ENCODE results near the gene PTRHD1. TPM values are rescaled to one million over a fixed set of nuclear protein-coding genes. Genes with fewer than 3 reads are reported as not detected.

PTRHD1 gene
- total RNA-seq, 1 experiment from 2014 or later = 51.0 TPM

- DNase-seq (ENCODE audit: low read depth in 1 of 2, low spot score in 2 of 2) = peak in 1 of 2 experiments; percentile 45
- Histone ChIP-seq H3K27ac (no peak overlapping the region), H3K4me1 (replicated peaks) (peaks cover 7% of the 10 kb centered on the region), H3K27me3 (replicated peaks) (no peaks in the 10 kb centered on the region), H3K36me3 (peaks cover 54% of the 10 kb centered on the region), H3K9me3 (replicated peaks) (no peaks in the 10 kb centered on the region), H3K4me3 (no peak overlapping the region)
Measured at GRCh38 chr2:24824966-24825882, 32.0 kb upstream of the PTRHD1 start.

- Histone ChIP-seq H3K4me3 (no peak overlapping the region), H3K9me3 (replicated peaks) (no peaks in the 10 kb centered on the region), H3K27ac (no peak overlapping the region), H3K27me3 (replicated peaks) (no peaks in the 10 kb centered on the region), H3K36me3 (peaks cover 63% of the 10 kb centered on the region), H3K4me1 (replicated peaks) (peaks cover 7% of the 10 kb centered on the region)
- DNase-seq (ENCODE audit: low read depth in 1 of 2, low spot score in 2 of 2) = peak in 1 of 2 experiments; percentile 38
Measured at GRCh38 chr2:24824071-24824588, 30.9 kb upstream of the PTRHD1 start.

GRCh38 chr2:24822049-24822706 is 29.0 kb upstream of the PTRHD1 start:
- no peak overlapping the region for H3K4me3 ChIP-seq
- no peaks in the 10 kb centered on the region for H3K27me3 ChIP-seq (replicated peaks)
- no peak for DNase-seq (ENCODE audit: low read depth in 1 of 2, low spot score in 2 of 2)
- peaks cover 75% of the 10 kb centered on the region for H3K36me3 ChIP-seq
- no peaks in the 10 kb centered on the region for H3K9me3 ChIP-seq (replicated peaks)
- no peak overlapping the region for H3K27ac ChIP-seq
- peaks cover under 1% of the 10 kb centered on the region for H3K4me1 ChIP-seq (replicated peaks)

GRCh38 chr2:24821433-24821891 is 28.3 kb upstream of the PTRHD1 start:
- DNase-seq (ENCODE audit: low read depth in 1 of 2, low spot score in 2 of 2) = no peak
- no peaks in the 10 kb centered on the region for H3K9me3 ChIP-seq (replicated peaks)
- H3K27me3 ChIP-seq (replicated peaks) = no peaks in the 10 kb centered on the region
- H3K27ac ChIP-seq = no peak overlapping the region
- H3K36me3 ChIP-seq = peaks cover 77% of the 10 kb centered on the region
- H3K4me1 ChIP-seq (replicated peaks) = peaks cover 7% of the 10 kb centered on the region
- H3K4me3 ChIP-seq = no peak overlapping the region

GRCh38 chr2:24820598-24821432 is 27.6 kb upstream of the PTRHD1 start:
- Histone ChIP-seq H3K9me3 (replicated peaks) (no peaks in the 10 kb centered on the region), H3K27me3 (replicated peaks) (no peaks in the 10 kb centered on the region), H3K27ac (no peak overlapping the region), H3K4me1 (replicated peaks) (peaks cover 12% of the 10 kb centered on the region), H3K4me3 (no peak overlapping the region), H3K36me3 (peaks cover 84% of the 10 kb centered on the region)
- no peak for DNase-seq (ENCODE audit: low read depth in 1 of 2, low spot score in 2 of 2)

- Histone ChIP-seq H3K27ac (no peak overlapping the region), H3K36me3 (peaks cover 91% of the 10 kb centered on the region), H3K27me3 (replicated peaks) (no peaks in the 10 kb centered on the region), H3K9me3 (replicated peaks) (no peaks in the 10 kb centered on the region), H3K4me1 (replicated peaks) (peaks cover 12% of the 10 kb centered on the region), H3K4me3 (no peak overlapping the region)
- no peak for DNase-seq (ENCODE audit: low read depth in 1 of 2, low spot score in 2 of 2)
Measured at GRCh38 chr2:24820175-24820513, 27.0 kb upstream of the PTRHD1 start.

GRCh38 chr2:24819442-24820174 is 26.4 kb upstream of the PTRHD1 start:
- no peaks in the 10 kb centered on the region for H3K27me3 ChIP-seq (replicated peaks)
- no peak overlapping the region for H3K27ac ChIP-seq
- H3K4me1 ChIP-seq (replicated peaks) = peaks cover 12% of the 10 kb centered on the region
- peaks cover 92% of the 10 kb centered on the region for H3K36me3 ChIP-seq
- DNase-seq (ENCODE audit: low read depth in 1 of 2, low spot score in 2 of 2) = no peak
- no peaks in the 10 kb centered on the region for H3K9me3 ChIP-seq (replicated peaks)
- H3K4me3 ChIP-seq = no peak overlapping the region

GRCh38 chr2:24818721-24819167 is 25.6 kb upstream of the PTRHD1 start:
- peaks cover 94% of the 10 kb centered on the region for H3K36me3 ChIP-seq
- H3K27ac ChIP-seq = no peak overlapping the region
- H3K4me1 ChIP-seq (replicated peaks) = peaks cover 12% of the 10 kb centered on the region
- H3K27me3 ChIP-seq (replicated peaks) = no peaks in the 10 kb centered on the region
- DNase-seq (ENCODE audit: low read depth in 1 of 2, low spot score in 2 of 2) = no peak
- no peak overlapping the region for H3K4me3 ChIP-seq
- H3K9me3 ChIP-seq (replicated peaks) = no peaks in the 10 kb centered on the region

- DNase-seq (ENCODE audit: low read depth in 1 of 2, low spot score in 2 of 2) = peak; percentile 60 to 65
- Histone ChIP-seq H3K4me3 (no peak overlapping the region), H3K27me3 (replicated peaks) (no peaks in the 10 kb centered on the region), H3K27ac (peak overlapping the region; percentile 61), H3K9me3 (replicated peaks) (no peaks in the 10 kb centered on the region), H3K36me3 (peaks cover 86% of the 10 kb centered on the region), H3K4me1 (replicated peaks) (peaks cover 12% of the 10 kb centered on the region)
Measured at GRCh38 chr2:24816884-24817283, 23.7 kb upstream of the PTRHD1 start.

- Histone ChIP-seq H3K4me3 (no peak overlapping the region), H3K9me3 (replicated peaks) (no peaks in the 10 kb centered on the region), H3K27ac (peak overlapping the region; percentile 61), H3K36me3 (peaks cover 86% of the 10 kb centered on the region), H3K27me3 (replicated peaks) (no peaks in the 10 kb centered on the region), H3K4me1 (replicated peaks) (peaks cover 12% of the 10 kb centered on the region)
- no peak for DNase-seq (ENCODE audit: low read depth in 1 of 2, low spot score in 2 of 2)
Measured at GRCh38 chr2:24816404-24816803, 23.2 kb upstream of the PTRHD1 start.

GRCh38 chr2:24815171-24815570 is 22.0 kb upstream of the PTRHD1 start:
- peaks cover 12% of the 10 kb centered on the region for H3K4me1 ChIP-seq (replicated peaks)
- DNase-seq (ENCODE audit: low read depth in 1 of 2, low spot score in 2 of 2) = no peak
- H3K36me3 ChIP-seq = peaks cover 75% of the 10 kb centered on the region
- no peaks in the 10 kb centered on the region for H3K9me3 ChIP-seq (replicated peaks)
- no peak overlapping the region for H3K27ac ChIP-seq
- H3K4me3 ChIP-seq = no peak overlapping the region
- H3K27me3 ChIP-seq (replicated peaks) = no peaks in the 10 kb centered on the region

GRCh38 chr2:24814516-24814915 is 21.3 kb upstream of the PTRHD1 start:
- Histone ChIP-seq H3K4me1 (replicated peaks) (peaks cover 12% of the 10 kb centered on the region), H3K27ac (no peak overlapping the region), H3K4me3 (no peak overlapping the region), H3K27me3 (replicated peaks) (no peaks in the 10 kb centered on the region), H3K9me3 (replicated peaks) (no peaks in the 10 kb centered on the region), H3K36me3 (peaks cover 70% of the 10 kb centered on the region)
- DNase-seq (ENCODE audit: low read depth in 1 of 2, low spot score in 2 of 2) = no peak

- H3K27me3 ChIP-seq (replicated peaks) = no peaks in the 10 kb centered on the region
- peaks cover 62% of the 10 kb centered on the region for H3K36me3 ChIP-seq
- H3K4me1 ChIP-seq (replicated peaks) = peaks cover 12% of the 10 kb centered on the region
- no peak overlapping the region for H3K4me3 ChIP-seq
- H3K27ac ChIP-seq = no peak overlapping the region
- DNase-seq (ENCODE audit: low read depth in 1 of 2, low spot score in 2 of 2) = no peak
- no peaks in the 10 kb centered on the region for H3K9me3 ChIP-seq (replicated peaks)
Measured at GRCh38 chr2:24813691-24814137, 20.5 kb upstream of the PTRHD1 start.

Measured in SJSA1 (cell line).